Coronary artery (tissue), 2 donors: ENCODE data around the gene EPHX1.

Source experiments
- DNase-seq: peaks from one replicate; pipeline ENCODE4 v3.0.0-alpha.2; 2017; ENCODE audit warnings: low spot score
- H3K27ac ChIP-seq, 2 donors: fragments of 200-600 bp; sonication (generic); one replicate each; pipeline ENCODE4 v1.5.1; 2016 to 2019
- H3K4me3 ChIP-seq: fragments of 200-600 bp; sonication (generic); 2 replicates; pipeline ENCODE4 v1.5.1; 2016; ENCODE audit warnings: mild to moderate bottlenecking, moderate library complexity
- TF ChIP-seq, protein P1 (sequence below): fragments of 200-600 bp; sonication (generic); IDR thresholded peaks from one replicate; pipeline ENCODE4 v1.5.1; 2019; ENCODE audit warnings: antibody characterized with exemption

The EPHX1 gene

DNA sequence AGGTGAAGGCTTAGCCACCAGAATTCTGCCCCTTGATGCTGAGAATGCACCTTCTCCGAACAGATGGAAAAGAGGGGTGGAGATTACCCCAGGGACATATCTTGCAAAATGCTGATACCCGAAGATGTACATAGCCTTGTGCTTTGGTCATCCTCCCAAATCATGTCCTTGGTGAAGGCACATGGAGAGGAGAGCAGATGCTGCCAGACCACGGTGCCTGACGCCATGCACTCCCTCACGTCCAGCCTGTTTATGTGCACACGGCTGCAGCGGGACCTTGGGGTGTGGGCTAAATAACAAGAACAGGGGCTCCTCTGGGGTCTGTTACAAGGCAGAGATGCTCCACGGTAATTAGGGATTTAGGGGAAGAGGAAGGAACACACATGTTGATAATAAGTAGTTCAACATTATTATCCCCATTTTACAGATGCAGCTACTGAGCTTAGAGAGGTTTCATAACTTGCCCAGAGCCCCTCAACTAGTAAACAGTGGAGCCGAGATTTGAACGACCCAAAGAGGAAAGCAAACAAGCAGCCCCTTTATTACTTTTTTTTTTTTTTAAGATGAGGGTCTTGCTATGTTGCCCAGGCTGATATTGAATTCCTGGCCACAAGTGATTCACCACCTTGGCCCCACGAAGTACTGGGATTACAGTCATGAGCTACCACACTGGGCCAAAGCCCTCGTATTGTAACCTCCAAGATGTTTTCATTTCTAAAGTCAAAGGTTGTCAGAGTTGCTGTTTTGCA, 12.9 kb downstream of the EPHX1 start:
- H3K27ac ChIP-seq, result peak overlapping the region in 1 of 2 donors; percentile 50
- no peak for DNase-seq
- TF ChIP-seq, protein P1, sequence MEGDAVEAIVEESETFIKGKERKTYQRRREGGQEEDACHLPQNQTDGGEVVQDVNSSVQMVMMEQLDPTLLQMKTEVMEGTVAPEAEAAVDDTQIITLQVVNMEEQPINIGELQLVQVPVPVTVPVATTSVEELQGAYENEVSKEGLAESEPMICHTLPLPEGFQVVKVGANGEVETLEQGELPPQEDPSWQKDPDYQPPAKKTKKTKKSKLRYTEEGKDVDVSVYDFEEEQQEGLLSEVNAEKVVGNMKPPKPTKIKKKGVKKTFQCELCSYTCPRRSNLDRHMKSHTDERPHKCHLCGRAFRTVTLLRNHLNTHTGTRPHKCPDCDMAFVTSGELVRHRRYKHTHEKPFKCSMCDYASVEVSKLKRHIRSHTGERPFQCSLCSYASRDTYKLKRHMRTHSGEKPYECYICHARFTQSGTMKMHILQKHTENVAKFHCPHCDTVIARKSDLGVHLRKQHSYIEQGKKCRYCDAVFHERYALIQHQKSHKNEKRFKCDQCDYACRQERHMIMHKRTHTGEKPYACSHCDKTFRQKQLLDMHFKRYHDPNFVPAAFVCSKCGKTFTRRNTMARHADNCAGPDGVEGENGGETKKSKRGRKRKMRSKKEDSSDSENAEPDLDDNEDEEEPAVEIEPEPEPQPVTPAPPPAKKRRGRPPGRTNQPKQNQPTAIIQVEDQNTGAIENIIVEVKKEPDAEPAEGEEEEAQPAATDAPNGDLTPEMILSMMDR, result no peak
- H3K4me3 ChIP-seq, result no peak overlapping the region

DNA sequence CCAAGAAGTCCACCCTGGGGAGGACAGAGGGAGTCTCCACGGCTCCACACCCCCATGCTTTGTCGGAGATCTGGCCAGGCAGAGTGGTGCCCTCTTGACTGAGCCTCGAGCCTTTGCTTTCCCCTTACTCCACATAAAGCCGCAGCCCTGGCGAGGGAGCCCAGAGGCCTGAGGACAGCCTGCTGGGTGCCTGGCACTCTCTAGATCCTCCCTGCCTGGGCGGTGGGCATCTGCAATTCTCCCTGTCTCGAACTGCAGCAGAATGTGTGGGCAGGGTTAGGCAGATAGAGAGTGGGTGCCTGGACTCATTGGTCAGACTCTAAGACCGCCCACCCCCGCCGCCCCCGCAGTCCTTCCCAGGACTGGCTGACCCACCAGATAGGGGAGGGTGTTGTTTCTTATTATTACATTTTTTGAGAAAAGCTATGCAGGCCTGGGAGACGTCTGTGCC, 13.9 kb downstream of the EPHX1 start:
- peak overlapping the region in 1 of 2 donors; percentile 50 for H3K27ac ChIP-seq
- TF ChIP-seq, protein P1, result no peak
- no peak for DNase-seq

DNA sequence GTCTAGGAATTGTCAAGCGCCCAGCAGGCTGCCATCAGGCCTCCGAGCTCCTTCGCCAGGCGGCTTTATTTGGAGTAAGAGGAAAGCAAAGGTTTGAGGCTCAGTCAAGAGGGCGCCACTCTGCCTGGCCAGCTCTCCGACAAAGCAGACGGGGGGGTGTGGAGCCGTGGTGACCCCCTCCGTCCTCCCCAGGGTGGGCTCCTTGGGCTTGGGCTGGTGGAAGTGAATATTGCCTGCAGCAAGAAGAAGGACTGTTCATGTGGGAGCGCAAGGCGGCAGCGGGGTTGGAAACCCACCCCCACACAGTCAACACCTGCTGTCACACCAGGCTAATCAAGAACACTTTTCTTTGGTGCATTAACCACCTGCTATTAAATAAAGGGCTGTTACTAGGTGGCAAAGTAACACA, 14.6 kb downstream of the EPHX1 start:
- no peak overlapping the region for H3K4me3 ChIP-seq
- no peak for DNase-seq
- TF ChIP-seq, protein P1, result no peak
- H3K27ac ChIP-seq, result peak overlapping the region in 1 of 2 donors; percentile 20

More for the DNA sequence above, 13.9 kb downstream of the EPHX1 start:
- H3K4me3 ChIP-seq, result no peak overlapping the region

DNA sequence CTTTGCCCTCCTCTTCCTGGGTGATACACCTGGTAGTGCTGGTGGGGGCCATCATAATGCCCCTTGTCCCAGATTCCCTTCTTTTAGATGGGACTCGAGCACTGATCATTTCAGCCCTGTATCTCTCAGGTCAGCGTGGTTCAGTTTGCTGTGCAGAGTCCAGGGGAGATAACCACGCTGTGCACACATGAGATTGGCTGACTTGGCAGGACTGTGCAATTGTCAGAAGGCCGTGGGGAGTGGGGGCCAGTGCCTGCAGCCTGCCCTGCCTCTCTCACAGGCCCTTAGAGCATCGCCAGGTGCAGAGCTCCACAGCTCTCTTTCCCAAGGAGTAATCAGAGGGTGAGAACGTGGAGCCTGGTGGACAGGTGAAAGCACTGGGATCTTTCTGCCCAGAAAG, 15.2 kb downstream of the EPHX1 start:
- Histone ChIP-seq H3K27ac (no peak overlapping the region), H3K4me3 (no peak overlapping the region)
- no peak for DNase-seq
- TF ChIP-seq, protein P1, result no peak

DNA sequence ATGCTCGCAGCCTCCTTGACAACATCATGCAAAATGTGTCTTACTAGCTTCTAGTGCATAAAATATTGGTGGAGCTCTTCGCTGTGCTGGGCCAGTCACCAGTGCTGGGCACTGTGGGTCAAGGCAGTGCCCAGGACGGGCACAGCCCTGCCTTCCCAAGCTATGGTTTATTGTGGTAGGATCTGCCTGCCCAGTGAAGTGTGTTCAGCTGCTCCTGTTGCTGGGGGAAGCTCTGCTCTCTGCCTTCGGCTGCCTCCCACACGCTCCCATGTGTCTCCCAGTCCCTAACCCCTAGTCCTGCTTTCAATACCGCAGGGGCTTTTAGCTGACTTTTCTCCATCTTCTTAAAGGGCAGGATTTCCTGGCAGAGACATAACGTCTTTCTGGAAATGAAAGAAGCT, 15.7 kb downstream of the EPHX1 start:
- DNase-seq, result no peak
- TF ChIP-seq, protein P1, result no peak
- peak overlapping the region; percentile 1 for H3K4me3 ChIP-seq
- no peak overlapping the region for H3K27ac ChIP-seq

DNA sequence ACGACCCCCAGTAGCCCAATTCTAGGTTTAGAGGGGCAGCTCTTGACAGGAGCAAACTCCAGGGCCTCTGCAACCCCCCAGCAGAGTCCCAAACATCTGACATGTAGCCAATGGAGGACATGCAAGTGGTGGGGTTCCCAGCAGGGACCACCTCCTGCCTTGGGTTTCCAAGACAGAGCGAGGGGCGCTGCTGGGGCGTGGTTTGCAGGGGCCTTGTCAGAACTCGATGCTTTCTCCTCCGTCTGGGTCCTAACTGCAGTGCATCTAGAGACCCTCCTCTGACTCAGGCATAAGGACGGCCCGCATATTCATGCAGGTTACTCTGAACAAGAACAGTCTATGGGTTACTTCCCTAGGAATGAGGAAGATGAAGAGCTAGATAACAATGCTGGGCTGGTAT, 17.2 kb downstream of the EPHX1 start:
- DNase-seq, result no peak
- TF ChIP-seq, protein P1, result no peak
- Histone ChIP-seq H3K4me3 (no peak overlapping the region), H3K27ac (peak overlapping the region in 1 of 2 donors; percentile 53)
